Esophagus (tissue), 2 donors: Measurements from ENCODE around the gene CRIM1. TPM values are rescaled to one million over a fixed set of nuclear protein-coding genes. Genes with fewer than 3 reads are reported as not detected.

ENCODE experiments used
- H3K27ac ChIP-seq, 2 donors: one replicate each; pipeline ENCODE4 v1.5.1; 2013; ENCODE audit warnings: low read depth in 2 of 2, mild to moderate bottlenecking in 2 of 2, inconsistent platforms in 1 of 2, low read length in 1 of 2, moderate library complexity in 1 of 2
- H3K27me3 ChIP-seq, 2 donors: one replicate each; pipeline ENCODE4 v1.6.1; 2013; ENCODE audit warnings: low read length in 2 of 2, control low read depth in 1 of 2, mild to moderate bottlenecking in 1 of 2; ENCODE audit not compliant: insufficient read depth in 2 of 2, control insufficient read depth in 1 of 2
- H3K36me3 ChIP-seq, 2 donors: one replicate each; pipeline ENCODE4 v1.6.1; 2013; ENCODE audit warnings: low read length in 1 of 2; ENCODE audit not compliant: control insufficient read depth in 2 of 2, insufficient read depth in 2 of 2
- H3K4me1 ChIP-seq, 2 donors: one replicate each; pipeline ENCODE4 v1.6.1; 2013; ENCODE audit warnings: low read length in 1 of 2; ENCODE audit not compliant: control insufficient read depth in 2 of 2, insufficient read depth in 2 of 2
- H3K4me3 ChIP-seq, 2 donors: one replicate each; pipeline ENCODE4 v1.5.1; 2013; ENCODE audit warnings: low read length in 2 of 2, mild to moderate bottlenecking in 2 of 2, low read depth in 1 of 2, moderate library complexity in 1 of 2
- H3K9me3 ChIP-seq, 2 donors: one replicate each; pipeline ENCODE4 v1.6.1; 2013; ENCODE audit warnings: mild to moderate bottlenecking in 2 of 2, low read depth in 1 of 2, low read length in 1 of 2, moderate library complexity in 1 of 2; ENCODE audit not compliant: control insufficient read depth in 2 of 2, insufficient read depth in 1 of 2
- WGBS, 2 donors: extraction: QIAGEN DNeasy Blood & Tissue Kit; methylation state at CpG; one replicate each; pipeline ENCODE4 v1.1.7; 2013; 5-methylcytosine and 5-hydroxymethylcytosine counted together
- polyA plus RNA-seq, 2 donors: library from polyadenylated mRNA; stranded (reverse); fragments of 200-250 nt; gene quantifications; one replicate each; pipeline ENCODE4 v1.2.3, GENCODE V29; 2013
- donor health status: healthy with polysubstance abuse.
- donor health status: Bipolar disorder and iron deficiency.

Gene CRIM1
- polyA plus RNA-seq, 2 donors, result 5.9 to 10.3 TPM

- Histone ChIP-seq H3K36me3 (peaks cover 0 to 3% of the 10 kb centered on the region in 2 donors), H3K4me3 (no peak overlapping the region), H3K27ac (no peak overlapping the region), H3K9me3 (no peaks in the 10 kb centered on the region), H3K4me1 (peaks cover 0 to 2% of the 10 kb centered on the region in 2 donors), H3K27me3 (no peaks in the 10 kb centered on the region)
- 88 to 91% methylated on average over 4 of the region's 4 CpGs for WGBS, 2 donors
These were observed 110.6 kb downstream of the CRIM1 start for GRCh38 chr2:36466135-36466534.

- Histone ChIP-seq H3K27ac (no peak overlapping the region), H3K4me1 (peaks cover 0 to 2% of the 10 kb centered on the region in 2 donors), H3K36me3 (peaks cover 0 to 3% of the 10 kb centered on the region in 2 donors), H3K27me3 (no peaks in the 10 kb centered on the region), H3K4me3 (no peak overlapping the region), H3K9me3 (no peaks in the 10 kb centered on the region)
- 76 to 78% methylated on average over 10 of the region's 10 CpGs for WGBS, 2 donors
These were observed 113.0 kb downstream of the CRIM1 start for GRCh38 chr2:36468463-36469105.

GRCh38 chr2:36469106-36469477 lies 113.5 kb downstream of the CRIM1 start:
- Histone ChIP-seq H3K4me3 (no peak overlapping the region), H3K27me3 (no peaks in the 10 kb centered on the region), H3K9me3 (no peaks in the 10 kb centered on the region), H3K27ac (no peak overlapping the region), H3K36me3 (peaks cover 0 to 3% of the 10 kb centered on the region in 2 donors), H3K4me1 (peaks cover 0 to 2% of the 10 kb centered on the region in 2 donors)
- 85 to 86% methylated on average over 1 of the region's 1 CpG for WGBS, 2 donors

DNA sequence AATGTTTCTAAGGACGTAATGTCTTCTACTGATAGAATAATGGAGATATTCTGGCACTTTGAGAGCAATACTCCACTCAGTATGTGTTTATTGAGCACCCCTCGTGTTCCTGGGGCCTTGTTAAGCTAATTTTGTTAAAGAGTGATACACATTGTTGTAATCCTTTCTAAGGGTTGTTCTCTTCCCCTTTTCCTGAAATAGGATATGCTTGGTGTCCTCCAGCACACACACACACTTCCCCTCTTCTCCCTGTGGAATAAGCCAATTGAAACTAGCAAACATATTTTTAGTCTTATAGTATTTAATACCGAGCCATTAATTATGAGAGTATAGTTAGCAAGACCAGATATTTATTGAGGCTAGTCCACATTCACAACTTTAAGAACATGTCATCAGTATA lies 114.1 kb downstream of the CRIM1 start:
- H3K36me3 ChIP-seq, result peaks cover 0 to 3% of the 10 kb centered on the region in 2 donors
- no peak overlapping the region for H3K4me3 ChIP-seq
- WGBS, 2 donors, result 64 to 66% methylated on average over 3 of the region's 3 CpGs
- H3K9me3 ChIP-seq, result no peaks in the 10 kb centered on the region
- no peak overlapping the region for H3K27ac ChIP-seq
- H3K27me3 ChIP-seq, result no peaks in the 10 kb centered on the region
- H3K4me1 ChIP-seq, result peaks cover 0 to 2% of the 10 kb centered on the region in 2 donors

- H3K4me3 ChIP-seq, result no peak overlapping the region
- H3K27me3 ChIP-seq, result no peaks in the 10 kb centered on the region
- 89 to 91% methylated on average over 2 of the region's 2 CpGs for WGBS, 2 donors
- H3K27ac ChIP-seq, result no peak overlapping the region
- peaks cover 0 to 2% of the 10 kb centered on the region in 2 donors for H3K4me1 ChIP-seq
- H3K36me3 ChIP-seq, result peaks cover 0 to 2% of the 10 kb centered on the region in 2 donors
- H3K9me3 ChIP-seq, result no peaks in the 10 kb centered on the region
These were observed 117.7 kb downstream of the CRIM1 start for GRCh38 chr2:36473230-36473629.

DNA sequence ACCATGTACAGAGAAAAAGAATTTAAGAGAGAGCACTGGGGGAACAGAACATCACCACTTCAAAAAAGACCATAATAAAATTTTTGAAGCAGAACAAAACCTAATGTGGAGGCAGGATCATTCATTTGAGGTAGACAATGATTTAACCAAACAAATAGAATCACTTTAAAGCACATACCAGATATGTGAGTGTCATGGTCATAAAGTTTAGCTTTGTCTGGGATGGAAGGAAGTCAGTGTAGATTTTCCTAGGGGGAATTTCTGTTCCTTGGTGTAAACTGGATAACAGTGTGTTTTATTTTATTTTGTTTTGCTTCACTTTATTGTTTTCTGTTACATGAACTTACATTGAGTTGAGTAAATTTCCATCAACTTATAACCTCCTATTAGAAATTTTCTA lies 120.8 kb downstream of the CRIM1 start:
- Histone ChIP-seq H3K27me3 (no peaks in the 10 kb centered on the region), H3K4me1 (peaks cover 0 to 2% of the 10 kb centered on the region in 2 donors), H3K27ac (no peak overlapping the region), H3K9me3 (no peaks in the 10 kb centered on the region), H3K36me3 (peaks cover 11 to 14% of the 10 kb centered on the region in 2 donors), H3K4me3 (no peak overlapping the region)

DNA sequence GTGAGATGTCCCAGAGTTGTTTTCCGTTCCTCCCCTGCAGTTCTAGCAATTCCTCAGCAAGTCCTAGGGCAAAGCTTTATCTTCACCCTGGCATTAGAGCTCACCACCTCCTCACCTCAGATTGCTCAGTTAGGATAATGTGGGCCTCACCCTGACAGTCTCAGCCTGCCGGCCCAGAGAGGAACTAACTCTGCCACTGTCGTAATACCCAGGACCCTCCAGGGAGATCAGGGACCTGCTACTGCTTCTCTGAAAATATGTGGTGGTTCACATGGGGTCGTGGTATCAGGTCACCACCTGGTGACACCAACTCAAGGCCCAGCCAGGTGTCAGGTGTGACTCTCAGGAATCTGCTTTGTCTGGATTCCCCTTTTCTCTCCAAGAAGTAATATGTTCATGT lies 121.7 kb downstream of the CRIM1 start:
- Histone ChIP-seq H3K36me3 (peaks cover 14 to 17% of the 10 kb centered on the region in 2 donors), H3K4me3 (no peak overlapping the region), H3K27me3 (no peaks in the 10 kb centered on the region), H3K4me1 (peaks cover 0 to 2% of the 10 kb centered on the region in 2 donors), H3K27ac (peak overlapping the region in 1 of 2 donors; percentile 53), H3K9me3 (no peaks in the 10 kb centered on the region)
- WGBS, 2 donors, result 87 to 89% methylated on average over 4 of the region's 4 CpGs

GRCh38 chr2:36477746-36478145 lies 122.2 kb downstream of the CRIM1 start:
- WGBS, 2 donors, result 58 to 71% methylated on average over 2 of the region's 2 CpGs

DNA sequence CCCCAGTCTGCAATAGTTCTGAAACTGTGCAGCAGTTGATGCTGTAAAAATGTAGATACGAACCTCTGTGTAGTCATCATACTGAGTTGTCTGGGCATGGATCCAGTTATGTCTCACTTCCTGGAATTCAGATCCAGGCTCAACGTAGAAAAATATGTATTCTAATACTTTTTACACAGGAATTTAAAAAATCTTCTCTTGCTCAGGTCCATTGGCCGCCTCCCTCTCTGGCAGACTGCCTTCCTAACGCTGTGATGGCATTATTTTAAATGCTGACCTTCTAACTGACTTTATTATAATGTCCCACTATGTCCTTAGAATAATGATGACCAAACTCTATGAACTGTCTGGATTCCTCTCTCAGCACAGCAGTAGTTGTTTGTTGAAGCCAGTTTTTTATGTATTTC lies 122.8 kb downstream of the CRIM1 start:
- 26 to 42% methylated on average over 4 of the region's 4 CpGs for WGBS, 2 donors
- no peak overlapping the region for H3K4me3 ChIP-seq
- peaks cover 0 to 2% of the 10 kb centered on the region in 2 donors for H3K4me1 ChIP-seq
- no peaks in the 10 kb centered on the region for H3K27me3 ChIP-seq
- H3K9me3 ChIP-seq, result no peaks in the 10 kb centered on the region
- H3K36me3 ChIP-seq, result peaks cover 14 to 18% of the 10 kb centered on the region in 2 donors
- no peak overlapping the region for H3K27ac ChIP-seq

More at GRCh38 chr2:36477746-36478145, 122.2 kb downstream of the CRIM1 start:
- H3K27ac ChIP-seq, result no peak overlapping the region
- no peak overlapping the region for H3K4me3 ChIP-seq
- H3K27me3 ChIP-seq, result no peaks in the 10 kb centered on the region
- peaks cover 14 to 17% of the 10 kb centered on the region in 2 donors for H3K36me3 ChIP-seq
- no peaks in the 10 kb centered on the region for H3K9me3 ChIP-seq
- peaks cover 0 to 2% of the 10 kb centered on the region in 2 donors for H3K4me1 ChIP-seq

GRCh38 chr2:36478999-36479398 lies 123.4 kb downstream of the CRIM1 start:
- no peak overlapping the region for H3K27ac ChIP-seq
- H3K36me3 ChIP-seq, result peaks cover 14 to 21% of the 10 kb centered on the region in 2 donors

More at GRCh38 chr2:36478999-36479398, 123.4 kb downstream of the CRIM1 start:
- WGBS, 2 donors, result 61 to 71% methylated on average over 4 of the region's 4 CpGs
- Histone ChIP-seq H3K27me3 (no peaks in the 10 kb centered on the region), H3K9me3 (no peaks in the 10 kb centered on the region), H3K4me1 (peaks cover 2 to 3% of the 10 kb centered on the region in 2 donors), H3K4me3 (no peak overlapping the region)
